Activated CD4-positive, CD25-positive, alpha-beta regulatory T cell treated with anti-CD3 and anti-CD28 coated beads, Interleukin-2, amount 50 U/mL, for 72 hours (primary cell): ENCODE results near the gene IKZF1.

ENCODE experiments used
- DNase-seq: peaks from one replicate; pipeline ENCODE4 v3.0.0; 2021

The IKZF1 gene

GRCh38 chr7:50357426-50357825 lies 52.9 kb downstream of the IKZF1 start:
- no peak for DNase-seq

- DNase-seq, result no peak
Measured at GRCh38 chr7:50358041-50358705, 53.7 kb downstream of the IKZF1 start.

- no peak for DNase-seq
Measured at GRCh38 chr7:50358779-50359178, 54.3 kb downstream of the IKZF1 start.

GRCh38 chr7:50359258-50359994 lies 54.9 kb downstream of the IKZF1 start:
- DNase-seq, result no peak

- DNase-seq, result peak; percentile 69
Measured at GRCh38 chr7:50359995-50360925, 55.7 kb downstream of the IKZF1 start.

GRCh38 chr7:50362142-50362541 lies 57.6 kb downstream of the IKZF1 start:
- no peak for DNase-seq

GRCh38 chr7:50362712-50363282 lies 58.3 kb downstream of the IKZF1 start:
- no peak for DNase-seq

GRCh38 chr7:50363327-50364060 lies 59.0 kb downstream of the IKZF1 start:
- no peak for DNase-seq

GRCh38 chr7:50364645-50365044 lies 60.1 kb downstream of the IKZF1 start:
- DNase-seq, result no peak

- DNase-seq, result no peak
Measured at GRCh38 chr7:50366311-50366710, 61.8 kb downstream of the IKZF1 start.

- DNase-seq, result no peak
Measured at GRCh38 chr7:50367100-50367499, 62.6 kb downstream of the IKZF1 start.

GRCh38 chr7:50367570-50367969 lies 63.1 kb downstream of the IKZF1 start:
- no peak for DNase-seq

GRCh38 chr7:50368366-50368765 lies 63.9 kb downstream of the IKZF1 start:
- no peak for DNase-seq

- no peak for DNase-seq
Measured at GRCh38 chr7:50369143-50370026, 64.9 kb downstream of the IKZF1 start.

GRCh38 chr7:50370884-50371283 lies 66.4 kb downstream of the IKZF1 start:
- no peak for DNase-seq

- DNase-seq, result no peak
Measured at GRCh38 chr7:50371551-50372021, 67.1 kb downstream of the IKZF1 start.

- no peak for DNase-seq
Measured at GRCh38 chr7:50372923-50373322, 68.4 kb downstream of the IKZF1 start.

- no peak for DNase-seq
Measured at GRCh38 chr7:50376056-50376820, 71.7 kb downstream of the IKZF1 start.

GRCh38 chr7:50377356-50377755 lies 72.8 kb downstream of the IKZF1 start:
- DNase-seq, result no peak

- DNase-seq, result no peak
Measured at GRCh38 chr7:50379082-50379481, 74.6 kb downstream of the IKZF1 start.
